K562 (cell line): ENCODE measurements around the gene TRAF5. TPM values are rescaled to one million over a fixed set of nuclear protein-coding genes. Genes with fewer than 3 reads are reported as not detected.

Experiments
- ATAC-seq: fragments of 200-7000 bp; cut with Tn5 transposase; 3 replicates; pipeline ENCODE4 v1.9.1; 2020; ENCODE audit warnings: moderate library complexity
- BruUV-seq: library from RNA; stranded (reverse); fragments of 400-500 nt; replicated peaks from 2 replicates; lab custom pipeline; 2021; lab: Mats Ljungman, UMichigan
- CTCF ChIA-PET: fragments of 300-600 bp; formaldehyde crosslinking; extraction: SDS; loops from one replicate; lab custom pipeline; 2021; ENCODE audit warnings: low intra/inter-chr PET ratio; lab: Yijun Ruan, JAX
- POLR2A ChIA-PET: fragments of 300-600, 350-650 bp; sonication (Branson Sonifier 250); formaldehyde crosslinking; extraction: SDS; loops from one replicate; lab custom pipeline; 2021; ENCODE audit warnings: antibody characterized with exemption, inconsistent platforms; lab: Yijun Ruan, JAX
- DNase-seq, 4 experiments: peaks; one replicate each; pipeline versions ENCODE4 v3.0.0 to v3.0.0-alpha.2; 2011 to 2018; ENCODE audit warnings: low spot score in 3 of 4, mixed read lengths in 3 of 4; ENCODE audit errors: extremely low read depth in 1 of 4
- FAIRE-seq: peaks from 2 replicates; lab custom pipeline; 2011; peaks lifted over from hg19 to GRCh38; lab: Jason Lieb, UNC
- H2AFZ ChIP-seq: 2 replicates; pipeline ENCODE4 v1.6.0; 2011; ENCODE audit warnings: low read depth, low read length, control low read depth, inconsistent platforms
- H3K27ac ChIP-seq: fragments of 200-600 bp; 3 replicates; pipeline ENCODE4 v1.8.0; 2011; ENCODE audit warnings: low read depth, mild to moderate bottlenecking, control low read depth, inconsistent platforms, low read length, moderate library complexity, mixed read lengths; ENCODE audit errors: extremely low read depth
- H3K27me3 ChIP-seq, 2 experiments: fragments of 300-600 bp in 1 of 2; 2 replicates in 1 of 2; 3 replicates in 1 of 2; pipeline versions ENCODE4 v1.6.0 to v1.8.0; 2011; ENCODE audit warnings: inconsistent platforms in 2 of 2, low read length in 2 of 2, mild to moderate bottlenecking in 1 of 2, mixed read lengths in 1 of 2, moderate library complexity in 1 of 2; ENCODE audit not compliant: control insufficient read depth in 2 of 2, insufficient read depth in 2 of 2
- H3K36me3 ChIP-seq: fragments of 300-600 bp; 3 replicates; pipeline ENCODE4 v1.8.0; 2011; ENCODE audit warnings: mild to moderate bottlenecking, low read length, inconsistent platforms; ENCODE audit not compliant: control insufficient read depth, insufficient read depth
- H3K4me1 ChIP-seq, 2 experiments: fragments of 200-600 bp in 1 of 2; replicated peaks in 1 of 2; 2 replicates in 1 of 2; 3 replicates in 1 of 2; pipeline versions ENCODE4 v1.5.1 to v1.8.0; 2011; ENCODE audit warnings: inconsistent platforms in 2 of 2, low read length in 2 of 2, mild to moderate bottlenecking in 1 of 2, mixed read lengths in 1 of 2, moderate library complexity in 1 of 2; ENCODE audit not compliant: control insufficient read depth in 2 of 2, insufficient read depth in 2 of 2
- H3K4me2 ChIP-seq: 2 replicates; pipeline ENCODE4 v1.6.1; 2011; ENCODE audit warnings: low read length, control low read depth, inconsistent platforms, mixed read lengths; ENCODE audit not compliant: insufficient read depth
- H3K4me3 ChIP-seq: fragments of 200-600 bp; sonication (generic), shearing (Covaris generic); 2 replicates; pipeline ENCODE4 v1.5.1; 2016; ENCODE audit warnings: control low read depth, inconsistent platforms
- H3K79me2 ChIP-seq: fragments of 200-600 bp; 3 replicates; pipeline ENCODE4 v1.8.0; 2011; ENCODE audit warnings: low read length, inconsistent platforms; ENCODE audit not compliant: control insufficient read depth, insufficient read depth
- H3K9ac ChIP-seq, 2 experiments: 2 replicates each; pipeline versions ENCODE4 v1.6.0 to v1.6.1; 2011; ENCODE audit warnings: low read depth in 2 of 2, low read length in 2 of 2, control low read depth in 1 of 2, inconsistent platforms in 1 of 2, mild to moderate bottlenecking in 1 of 2, mixed read lengths in 1 of 2; ENCODE audit not compliant: insufficient read depth in 1 of 2
- H3K9me1 ChIP-seq: one replicate; pipeline ENCODE4 v1.6.0; 2011; ENCODE audit warnings: inconsistent platforms, mild to moderate bottlenecking, low read length, moderate library complexity; ENCODE audit not compliant: control insufficient read depth, insufficient read depth
- H3K9me3 ChIP-seq: replicated peaks from 2 replicates; pipeline ENCODE4 v1.5.1; 2011; ENCODE audit warnings: low read depth, low read length, inconsistent platforms; ENCODE audit not compliant: control insufficient read depth, insufficient read depth
- H4K20me1 ChIP-seq: replicated peaks from 2 replicates; pipeline ENCODE4 v1.6.1; 2011; ENCODE audit warnings: low read length, inconsistent platforms, mixed read lengths; ENCODE audit not compliant: control insufficient read depth, insufficient read depth
- ARHGAP35 ChIP-seq: fragments of 450-650 bp; IDR thresholded peaks from 2 replicates; pipeline ENCODE4 v1.6.1; 2018; ENCODE audit not compliant: partially characterized antibody
- CBX3 ChIP-seq, 2 experiments: IDR thresholded peaks; 1 replicate in 1 of 2; 2 replicates in 1 of 2; pipeline ENCODE4 v1.6.1; 2012; ENCODE audit warnings: inconsistent platforms in 2 of 2, low read length in 2 of 2, borderline replicate concordance in 1 of 2, control low read depth in 1 of 2
- CEBPB ChIP-seq: fragments of 450-650 bp; IDR thresholded peaks from 2 replicates; pipeline ENCODE4 v1.6.1; 2016; ENCODE audit warnings: missing genetic modification characterization, missing compliant biosample characterization
- CEBPG ChIP-seq, 3 experiments: fragments of 200-800 bp in 1 of 3; sonication (Bioruptor generic) in 1 of 3; sonication (generic) in 1 of 3; formaldehyde crosslinking in 1 of 3; IDR thresholded peaks in 2 of 3; conservative IDR thresholded peaks in 1 of 3; 2 replicates each; pipeline versions ENCODE4 v1.6.1 to v1.8.0; 2016 to 2022; ENCODE audit warnings: missing compliant biosample characterization in 2 of 3, missing genetic modification characterization in 2 of 3, mild to moderate bottlenecking in 1 of 3, missing genetic modification reagents in 1 of 3
- EGR1 ChIP-seq: fragments of 450-650 bp; conservative IDR thresholded peaks from 2 replicates; pipeline ENCODE4 v1.6.1; 2017; ENCODE audit warnings: mild to moderate bottlenecking
- EP300 ChIP-seq: IDR thresholded peaks from 2 replicates; pipeline ENCODE4 v1.6.1; 2012; ENCODE audit warnings: low read length, improper control_type of control experiment
- FOSL1 ChIP-seq: fragments of 200-800 bp; sonication (Bioruptor generic); conservative IDR thresholded peaks from 2 replicates; pipeline ENCODE4 v1.6.1; 2016; ENCODE audit warnings: missing genetic modification characterization, missing compliant biosample characterization
- GABPB2 ChIP-seq: fragments of 250-450 bp; sonication (Bioruptor Pico); conservative IDR thresholded peaks from 2 replicates; pipeline ENCODE4 v1.5.1; 2021; ENCODE audit warnings: mild to moderate bottlenecking
- JUND ChIP-seq, 2 experiments: IDR thresholded peaks; 2 replicates in 1 of 2; 3 replicates in 1 of 2; pipeline ENCODE4 v1.6.1; 2011; ENCODE audit warnings: borderline replicate concordance in 2 of 2, low read depth in 2 of 2, low read length in 2 of 2, improper control_type of control experiment in 1 of 2, missing biosample characterization in 1 of 2, missing genetic modification characterization in 1 of 2, missing genetic modification reagents in 1 of 2
- L3MBTL2 ChIP-seq: fragments of 450-650 bp; IDR thresholded peaks from 2 replicates; pipeline ENCODE4 v1.6.1; 2016; ENCODE audit warnings: mild to moderate bottlenecking, moderate library complexity
- MEF2A ChIP-seq: IDR thresholded peaks from 2 replicates; pipeline ENCODE4 v1.6.1; 2011; ENCODE audit warnings: low read depth, mild to moderate bottlenecking, low read length, moderate library complexity; ENCODE audit not compliant: control insufficient read depth
- NCOA6 ChIP-seq: fragments of 450-650 bp; IDR thresholded peaks from 2 replicates; pipeline ENCODE4 v1.6.1; 2017; ENCODE audit warnings: mild to moderate bottlenecking
- SMARCA4 ChIP-seq: fragments of 450-650 bp; IDR thresholded peaks from 2 replicates; pipeline ENCODE4 v1.6.1; 2016
- SMARCC2 ChIP-seq: fragments of 450-650 bp; IDR thresholded peaks from 2 replicates; pipeline ENCODE4 v1.6.1; 2017; ENCODE audit warnings: antibody characterized with exemption, moderate library complexity, mild to moderate bottlenecking, low read depth
- SOX6 ChIP-seq: fragments of 450-650 bp; IDR thresholded peaks from 2 replicates; pipeline ENCODE4 v1.6.1; 2014; ENCODE audit warnings: mild to moderate bottlenecking
- TBP ChIP-seq: optimal IDR thresholded peaks from 2 replicates; pipeline ENCODE3; 2011; ENCODE audit warnings: low read depth, low read length, improper control_type of control experiment
- THRAP3 ChIP-seq: fragments of 450-650 bp; IDR thresholded peaks from 2 replicates; pipeline ENCODE4 v1.6.1; 2016; ENCODE audit warnings: mild to moderate bottlenecking, inconsistent platforms, borderline replicate concordance
- TRIM28 ChIP-seq: fragments of 450-650 bp; IDR thresholded peaks from 2 replicates; pipeline ENCODE4 v1.6.1; 2017
- WGBS: fragments of 100-300 bp; shearing (Covaris generic); methylation state at CpG from one replicate; pipeline ENCODE4 v1.1.6; 2016; ENCODE audit warnings: low coverage, mixed read lengths; ENCODE audit not compliant: insufficient coverage; ENCODE audit errors: missing lambda C conversion rate; 5-methylcytosine and 5-hydroxymethylcytosine counted together
- in situ Hi-C: fragments of 300-500 bp; cut with MboI; formaldehyde crosslinking; loops from 4 replicates; pipeline ENCODE4 v1.15.0; 2018; ENCODE audit warnings: inconsistent platforms, mixed read lengths
- intact Hi-C: fragments of 100-400 bp; cut with micrococcal nuclease; formaldehyde crosslinking; loops from 2 replicates; pipeline ENCODE4 v1.14.2; 2022
- polyA plus RNA-seq, 8 experiments: library from polyadenylated mRNA; depleted of rRNA in 4 of 8; stranded (reverse) in 5 of 8; unstranded in 3 of 8; fragments of >200 nt; fragmentation: Nextera tagmentation in 2 of 8; fragmentation: Illumina TruSeq in 1 of 8; extraction: Ambion mirVana in 2 of 8; extraction: Trizol in 1 of 8; gene quantifications; 2 replicates each; pipeline versions ENCODE4 v1.2.1 to v1.2.3, GENCODE V29; 2011 to 2014; ENCODE audit warnings: inconsistent platforms in 1 of 8, missing spikeins in 1 of 8
- total RNA-seq, 7 experiments: library from RNA; depleted of rRNA in 6 of 7; stranded (reverse); fragments of >200 nt in 6 of 7; fragmentation: Illumina TruSeq in 2 of 7; extraction: Trizol in 2 of 7; gene quantifications; 2 replicates each; pipeline versions ENCODE4 v1.2.1 to v1.2.3, GENCODE V29; 2011 to 2021; ENCODE audit warnings: low replicate concordance in 1 of 7
- TF ChIP-seq, protein P1 (sequence below): fragments of 250-450 bp; sonication (Bioruptor Pico); IDR thresholded peaks from 2 replicates; pipeline ENCODE4 v1.9.0; 2021; ENCODE audit warnings: mild to moderate bottlenecking, inconsistent platforms
- TF ChIP-seq, protein P2 (sequence below): fragments of 450-650 bp; formaldehyde crosslinking; IDR thresholded peaks from 2 replicates; pipeline ENCODE4 v1.4.0; 2020; ENCODE audit warnings: mild to moderate bottlenecking, mixed read lengths

TRAF5 gene
- total and polyA plus RNA-seq, 9 of the 15 experiments (the other 6 are each of a cell fraction or from before 2014, with no cell fraction given) = 2.0 to 9.3 (median 5.3) TPM

DNA sequence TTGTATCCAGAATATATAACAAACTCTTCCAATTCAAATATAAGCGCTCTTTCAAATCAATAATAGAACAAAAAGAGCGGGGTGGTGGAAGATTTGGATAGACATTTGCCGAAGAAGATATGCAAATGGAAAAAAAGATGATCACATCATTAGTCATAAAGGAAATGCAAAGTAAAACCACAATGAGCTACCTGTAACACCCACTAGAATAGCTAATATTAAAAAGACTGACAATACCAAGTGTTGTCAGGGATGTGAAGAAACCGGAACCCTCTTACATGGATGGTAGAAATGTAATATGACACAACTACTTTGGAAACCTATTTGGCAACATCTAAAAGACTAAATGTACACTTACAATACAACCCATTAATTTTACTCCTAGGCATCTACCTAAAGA, 5.7 kb upstream of the TRAF5 start:
- H4K20me1 ChIP-seq = no peaks in the 10 kb centered on the region
- CTCF ChIA-PET = interaction anchor here (0.7 kb wide), 1 partner anchor 539 kb away, joined by 5 read pairs; no protein-coding TSS in a partner anchor
- FAIRE-seq (no peak), DNase-seq (no peak), ATAC-seq (peak; percentile 36)
- H3K36me3 ChIP-seq = no peaks in the 10 kb centered on the region; the same call in 2 of the 3 replicates
- POLR2A ChIA-PET = interaction anchor here (0.6 to 0.9 kb wide), 2 partner anchors 32 to 149 kb away, joined by 3 to 4 read pairs; no protein-coding TSS in a partner anchor
- no peaks in the 10 kb centered on the region for H3K9me3 ChIP-seq
- peaks cover 6% of the 10 kb centered on the region in 2 experiments; a peak in 3 of 5 replicates for H3K4me1 ChIP-seq
- H3K9me1 ChIP-seq = no peaks in the 10 kb centered on the region
- no peaks in the 10 kb centered on the region for H3K27me3 ChIP-seq
- H3K4me2 ChIP-seq = no peak overlapping the region
- no peak overlapping the region for H3K27ac ChIP-seq
- in situ Hi-C loops (loop anchor here (5.0 to 10.0 kb wide), 2 partner anchors 151 to 334 kb away; no protein-coding TSS in a partner anchor), intact Hi-C loops (no loop called here)
- no peak overlapping the region for H2AFZ ChIP-seq
- H3K4me3 ChIP-seq = no peak overlapping the region
- no TSS peak for BruUV-seq
- H3K79me2 ChIP-seq = no peaks in the 10 kb centered on the region
- no peak overlapping the region for H3K9ac ChIP-seq
- WGBS = 71% methylated on average over 4 of the region's 4 CpGs
- TF ChIP-seq CEBPG (CRISPR knock-in tag; IDR thresholded peaks at IDR 0.05) (no peak), CEBPG (tag; conservative IDR thresholded peaks at IDR 0.05 in 1 of 2, IDR thresholded peaks at IDR 0.05 in 1 of 2) (peak in 1 of 2 experiments; percentile 48; a peak in 2 of 4 replicates), EGR1 (no peak), GABPB2 (CRISPR knock-in tag) (no peak), CEBPB (0 out of 2 replicates have a peak, but pooled peaks have one; percentile 25), TRIM28 (0 out of 2 replicates have a peak, but pooled peaks have one; percentile 45), FOSL1 (tag) (peak; percentile 89), MEF2A (no peak), JUND (IDR thresholded peaks at IDR 0.05; ENCODE audit: borderline replicate concordance, low read depth, low read length) (peak; percentile 49; the same call in 1 of the 2 replicates), JUND (tag; IDR thresholded peaks at IDR 0.05; ENCODE audit: borderline replicate concordance, low read depth, low read length) (no peak), SMARCC2 (0 out of 2 replicates have a peak, but pooled peaks have one; percentile 16), L3MBTL2 (no peak), THRAP3 (no peak), TBP (no peak), CBX3 (IDR thresholded peaks at IDR 0.05; ENCODE audit: borderline replicate concordance in 1 of 2, low read length in 2 of 2) (peak in 1 of 2 experiments; percentile 20; a peak in 1 of 3 replicates), NCOA6 (no peak), ARHGAP35 (no peak), SMARCA4 (peak; percentile 28; the same call in 1 of the 2 replicates), SOX6 (0 out of 2 replicates have a peak, but pooled peaks have one; percentile 7), EP300 (0 out of 2 replicates have a peak, but pooled peaks have one; percentile 5)
- TF ChIP-seq, protein P1, sequence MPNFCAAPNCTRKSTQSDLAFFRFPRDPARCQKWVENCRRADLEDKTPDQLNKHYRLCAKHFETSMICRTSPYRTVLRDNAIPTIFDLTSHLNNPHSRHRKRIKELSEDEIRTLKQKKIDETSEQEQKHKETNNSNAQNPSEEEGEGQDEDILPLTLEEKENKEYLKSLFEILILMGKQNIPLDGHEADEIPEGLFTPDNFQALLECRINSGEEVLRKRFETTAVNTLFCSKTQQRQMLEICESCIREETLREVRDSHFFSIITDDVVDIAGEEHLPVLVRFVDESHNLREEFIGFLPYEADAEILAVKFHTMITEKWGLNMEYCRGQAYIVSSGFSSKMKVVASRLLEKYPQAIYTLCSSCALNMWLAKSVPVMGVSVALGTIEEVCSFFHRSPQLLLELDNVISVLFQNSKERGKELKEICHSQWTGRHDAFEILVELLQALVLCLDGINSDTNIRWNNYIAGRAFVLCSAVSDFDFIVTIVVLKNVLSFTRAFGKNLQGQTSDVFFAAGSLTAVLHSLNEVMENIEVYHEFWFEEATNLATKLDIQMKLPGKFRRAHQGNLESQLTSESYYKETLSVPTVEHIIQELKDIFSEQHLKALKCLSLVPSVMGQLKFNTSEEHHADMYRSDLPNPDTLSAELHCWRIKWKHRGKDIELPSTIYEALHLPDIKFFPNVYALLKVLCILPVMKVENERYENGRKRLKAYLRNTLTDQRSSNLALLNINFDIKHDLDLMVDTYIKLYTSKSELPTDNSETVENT (CRISPR knock-in tag) = no peak
- TF ChIP-seq, protein P2, sequence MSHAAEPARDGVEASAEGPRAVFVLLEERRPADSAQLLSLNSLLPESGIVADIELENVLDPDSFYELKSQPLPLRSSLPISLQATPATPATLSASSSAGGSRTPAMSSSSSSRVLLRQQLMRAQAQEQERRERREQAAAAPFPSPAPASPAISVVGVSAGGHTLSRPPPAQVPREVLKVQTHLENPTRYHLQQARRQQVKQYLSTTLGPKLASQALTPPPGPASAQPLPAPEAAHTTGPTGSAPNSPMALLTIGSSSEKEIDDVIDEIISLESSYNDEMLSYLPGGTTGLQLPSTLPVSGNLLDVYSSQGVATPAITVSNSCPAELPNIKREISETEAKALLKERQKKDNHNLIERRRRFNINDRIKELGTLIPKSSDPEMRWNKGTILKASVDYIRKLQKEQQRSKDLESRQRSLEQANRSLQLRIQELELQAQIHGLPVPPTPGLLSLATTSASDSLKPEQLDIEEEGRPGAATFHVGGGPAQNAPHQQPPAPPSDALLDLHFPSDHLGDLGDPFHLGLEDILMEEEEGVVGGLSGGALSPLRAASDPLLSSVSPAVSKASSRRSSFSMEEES = no peak
